ENCODE data around the gene ZNF362. TPM values are rescaled to one million over a fixed set of nuclear protein-coding genes. Genes with fewer than 3 reads are reported as not detected.

Gene ZNF362
- total RNA-seq, 1 experiment from 2014 or later = 10.8 TPM

- H3K79me2 ChIP-seq (ENCODE audit: low read length) = no peaks in the 10 kb centered on the region
- BruUV-seq (replicated peaks) = no TSS peak
- no peak for DNase-seq
- no peaks in the 10 kb centered on the region for H3F3A ChIP-seq (ENCODE audit: low read length, unreplicated experiment)
- H3K36me3 ChIP-seq (ENCODE audit: low read depth, low read length) = no peaks in the 10 kb centered on the region
- intact Hi-C loops (cut with micrococcal nuclease) = no loop called here
- H4K20me1 ChIP-seq (ENCODE audit: low read length) = no peaks in the 10 kb centered on the region
- H3K9ac ChIP-seq (ENCODE audit: low read length) = no peak overlapping the region
- no peak overlapping the region for H3K4me3 ChIP-seq (ENCODE audit: low read length)
- H3K27me3 ChIP-seq (ENCODE audit: low read length) = no peaks in the 10 kb centered on the region
- CTCF ChIA-PET = no interaction called here
- H3K4me1 ChIP-seq (ENCODE audit: insufficient read depth, low read length) = peaks cover 34% of the 10 kb centered on the region
- H2AFZ ChIP-seq (ENCODE audit: low read length) = no peak overlapping the region
- 0 out of 2 replicates have a peak, but pooled peaks cover 7% of the 10 kb centered on the region for H3K9me3 ChIP-seq (ENCODE audit: low read length)
- H3K27ac ChIP-seq (ENCODE audit: low read length) = no peak overlapping the region
- no peak for ATAC-seq
- TF ChIP-seq, protein P1, sequence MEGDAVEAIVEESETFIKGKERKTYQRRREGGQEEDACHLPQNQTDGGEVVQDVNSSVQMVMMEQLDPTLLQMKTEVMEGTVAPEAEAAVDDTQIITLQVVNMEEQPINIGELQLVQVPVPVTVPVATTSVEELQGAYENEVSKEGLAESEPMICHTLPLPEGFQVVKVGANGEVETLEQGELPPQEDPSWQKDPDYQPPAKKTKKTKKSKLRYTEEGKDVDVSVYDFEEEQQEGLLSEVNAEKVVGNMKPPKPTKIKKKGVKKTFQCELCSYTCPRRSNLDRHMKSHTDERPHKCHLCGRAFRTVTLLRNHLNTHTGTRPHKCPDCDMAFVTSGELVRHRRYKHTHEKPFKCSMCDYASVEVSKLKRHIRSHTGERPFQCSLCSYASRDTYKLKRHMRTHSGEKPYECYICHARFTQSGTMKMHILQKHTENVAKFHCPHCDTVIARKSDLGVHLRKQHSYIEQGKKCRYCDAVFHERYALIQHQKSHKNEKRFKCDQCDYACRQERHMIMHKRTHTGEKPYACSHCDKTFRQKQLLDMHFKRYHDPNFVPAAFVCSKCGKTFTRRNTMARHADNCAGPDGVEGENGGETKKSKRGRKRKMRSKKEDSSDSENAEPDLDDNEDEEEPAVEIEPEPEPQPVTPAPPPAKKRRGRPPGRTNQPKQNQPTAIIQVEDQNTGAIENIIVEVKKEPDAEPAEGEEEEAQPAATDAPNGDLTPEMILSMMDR (conservative IDR thresholded peaks at IDR 0.05; ENCODE audit: low read depth, low read length) = no peak
- no peak for TF ChIP-seq EZH2 (IDR thresholded peaks at IDR 0.05; ENCODE audit: low read length, unreplicated experiment)
- H3K4me2 ChIP-seq (ENCODE audit: low read length) = no peak overlapping the region
- H3K9me2 ChIP-seq (replicated peaks; ENCODE audit: low read length) = no peaks in the 10 kb centered on the region
- POLR2A ChIA-PET (ENCODE audit: unreplicated experiment) = no interaction called here
Measured at GRCh38 chr1:33221385-33221758, 34.9 kb upstream of the ZNF362 start.

DNA sequence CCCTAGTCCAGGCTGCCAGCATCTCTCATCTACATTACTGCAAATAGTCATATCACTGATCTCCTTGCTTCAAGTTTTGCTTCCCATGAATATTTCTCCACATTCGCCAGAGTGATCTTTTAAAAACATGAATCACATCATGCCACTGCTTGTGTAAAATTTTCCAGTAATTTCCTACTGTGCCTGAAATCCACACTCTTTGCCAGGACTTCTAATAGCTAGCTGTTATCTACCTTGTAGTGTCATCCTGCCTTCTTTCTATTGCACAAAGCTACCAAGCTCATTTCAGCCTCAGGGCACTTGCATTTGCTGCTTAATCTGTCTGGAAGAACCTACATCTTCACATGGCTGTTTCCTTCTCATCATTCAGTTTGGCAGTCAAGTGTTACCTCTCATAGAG, 33.9 kb upstream of the ZNF362 start:
- H3K9me3 ChIP-seq (ENCODE audit: low read length) = 0 out of 2 replicates have a peak, but pooled peaks cover 7% of the 10 kb centered on the region
- H3K36me3 ChIP-seq (ENCODE audit: low read depth, low read length) = no peaks in the 10 kb centered on the region
- H3K27ac ChIP-seq (ENCODE audit: low read length) = no peak overlapping the region
- DNase-seq = no peak
- H3K9me2 ChIP-seq (replicated peaks; ENCODE audit: low read length) = no peaks in the 10 kb centered on the region
- intact Hi-C loops (cut with micrococcal nuclease) = no loop called here
- H3K79me2 ChIP-seq (ENCODE audit: low read length) = no peaks in the 10 kb centered on the region
- ATAC-seq = no peak
- no peak overlapping the region for H3K4me2 ChIP-seq (ENCODE audit: low read length)
- H3F3A ChIP-seq (ENCODE audit: low read length, unreplicated experiment) = no peaks in the 10 kb centered on the region
- H3K4me1 ChIP-seq (ENCODE audit: insufficient read depth, low read length) = peaks cover 34% of the 10 kb centered on the region
- TF ChIP-seq EZH2phosphoT487 (IDR thresholded peaks at IDR 0.05; ENCODE audit: borderline replicate concordance, low read length) (no peak), EZH2 (IDR thresholded peaks at IDR 0.05; ENCODE audit: low read length, unreplicated experiment) (no peak)
- TF ChIP-seq, protein P1 (conservative IDR thresholded peaks at IDR 0.05; ENCODE audit: low read depth, low read length) = no peak
- POLR2A ChIA-PET (ENCODE audit: unreplicated experiment) = no interaction called here
- BruUV-seq (replicated peaks) = no TSS peak
- H3K27me3 ChIP-seq (ENCODE audit: low read length) = no peaks in the 10 kb centered on the region
- H4K20me1 ChIP-seq (ENCODE audit: low read length) = no peaks in the 10 kb centered on the region
- CTCF ChIA-PET = no interaction called here
- H3K4me3 ChIP-seq (ENCODE audit: low read length) = no peak overlapping the region
- H3K9ac ChIP-seq (ENCODE audit: low read length) = no peak overlapping the region
- no peak overlapping the region for H2AFZ ChIP-seq (ENCODE audit: low read length)

GRCh38 chr1:33224166-33224707, 32.1 kb upstream of the ZNF362 start:
- intact Hi-C loops (cut with micrococcal nuclease) = no loop called here
- no TSS peak for BruUV-seq (replicated peaks)

More at GRCh38 chr1:33224166-33224707, 32.1 kb upstream of the ZNF362 start:
- no peak overlapping the region for H3K27ac ChIP-seq (ENCODE audit: low read length)
- no peaks in the 10 kb centered on the region for H4K20me1 ChIP-seq (ENCODE audit: low read length)
- H3K9ac ChIP-seq (ENCODE audit: low read length) = no peak overlapping the region
- CTCF ChIA-PET = no interaction called here
- TF ChIP-seq EZH2phosphoT487 (IDR thresholded peaks at IDR 0.05; ENCODE audit: borderline replicate concordance, low read length) (no peak), EZH2 (IDR thresholded peaks at IDR 0.05; ENCODE audit: low read length, unreplicated experiment) (no peak)
- TF ChIP-seq, protein P1 (conservative IDR thresholded peaks at IDR 0.05; ENCODE audit: low read depth, low read length) = no peak
- POLR2A ChIA-PET (ENCODE audit: unreplicated experiment) = interaction anchor here (0.6 kb wide), 1 partner anchor 74 kb away, joined by 5 read pairs; no protein-coding TSS in a partner anchor
- H3K4me1 ChIP-seq (ENCODE audit: insufficient read depth, low read length) = peaks cover 26% of the 10 kb centered on the region
- DNase-seq (no peak), ATAC-seq (no peak)
- H2AFZ ChIP-seq (ENCODE audit: low read length) = no peak overlapping the region
- H3K4me2 ChIP-seq (ENCODE audit: low read length) = no peak overlapping the region
- 0 out of 2 replicates have a peak, but pooled peaks cover 7% of the 10 kb centered on the region for H3K9me3 ChIP-seq (ENCODE audit: low read length)
- no peaks in the 10 kb centered on the region for H3K79me2 ChIP-seq (ENCODE audit: low read length)
- H3K9me2 ChIP-seq (replicated peaks; ENCODE audit: low read length) = no peaks in the 10 kb centered on the region
- H3K36me3 ChIP-seq (ENCODE audit: low read depth, low read length) = no peaks in the 10 kb centered on the region
- H3K4me3 ChIP-seq (ENCODE audit: low read length) = no peak overlapping the region
- H3K27me3 ChIP-seq (ENCODE audit: low read length) = no peaks in the 10 kb centered on the region
- no peaks in the 10 kb centered on the region for H3F3A ChIP-seq (ENCODE audit: low read length, unreplicated experiment)
